ENCODE data around the gene TAS2R9.

The TAS2R9 gene

DNA sequence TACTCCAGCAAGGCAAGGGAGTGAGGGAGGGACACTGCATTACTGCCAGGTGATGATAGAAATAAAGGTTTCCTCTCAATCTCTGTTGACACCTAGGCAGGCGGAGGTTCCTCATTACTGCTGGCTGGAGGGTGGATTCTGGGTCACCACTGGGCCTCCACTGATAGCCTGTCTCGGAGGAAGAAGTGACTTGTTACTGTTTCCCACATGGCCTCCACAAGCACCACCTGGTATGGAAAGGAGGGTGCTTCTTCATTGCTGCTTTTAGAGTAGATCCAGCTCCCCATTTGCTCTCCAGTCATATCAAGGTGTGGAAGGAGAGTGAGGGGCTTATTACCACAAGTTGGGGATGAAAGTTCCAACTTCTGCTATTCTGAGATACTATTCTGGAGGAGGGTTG, 32.9 kb upstream of the TAS2R9 start:
- DNase-seq, result no peak
- Histone ChIP-seq H3K27me3 (no peaks in the 10 kb centered on the region), H3K9me3 (no peaks in the 10 kb centered on the region), H3K4me1 (no peaks in the 10 kb centered on the region), H3K36me3 (no peaks in the 10 kb centered on the region), H3K4me3 (ENCODE audit: low read depth, low read length) (no peak overlapping the region)
- TF ChIP-seq CTCF (IDR thresholded peaks at IDR 0.05; ENCODE audit: low read depth, low read length), result no peak

- H3K4me1 ChIP-seq, result no peaks in the 10 kb centered on the region
- H3K27me3 ChIP-seq, result no peaks in the 10 kb centered on the region
- no peak for TF ChIP-seq CTCF (IDR thresholded peaks at IDR 0.05; ENCODE audit: low read depth, low read length)
- H3K4me3 ChIP-seq (ENCODE audit: low read depth, low read length), result no peak overlapping the region
- H3K36me3 ChIP-seq, result no peaks in the 10 kb centered on the region
- H3K9me3 ChIP-seq, result no peaks in the 10 kb centered on the region
- no peak for DNase-seq
Measured at GRCh38 chr12:10838461-10838860, 28.5 kb upstream of the TAS2R9 start.

DNA sequence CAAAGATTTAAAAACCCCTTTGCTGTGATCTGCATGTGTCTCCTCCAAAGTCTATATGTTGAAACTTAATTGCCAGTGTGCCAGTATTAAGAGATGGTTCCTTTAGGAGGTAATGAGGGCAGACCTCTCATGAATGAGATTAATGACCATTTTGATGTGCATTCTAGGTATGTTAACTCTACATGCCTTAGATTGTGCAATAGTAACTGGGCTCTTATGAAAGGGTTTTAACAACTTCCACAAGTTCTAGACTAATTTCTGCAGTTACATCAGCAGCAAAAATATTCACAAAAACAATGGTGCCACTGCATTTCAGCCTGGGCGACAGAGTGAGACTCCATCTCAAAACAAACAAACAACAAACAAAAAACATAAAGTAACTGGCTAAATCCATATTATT, 20.0 kb upstream of the TAS2R9 start:
- no peak for DNase-seq
- Histone ChIP-seq H3K9me3 (no peaks in the 10 kb centered on the region), H3K36me3 (no peaks in the 10 kb centered on the region), H3K27me3 (no peaks in the 10 kb centered on the region), H3K4me3 (ENCODE audit: low read depth, low read length) (no peak overlapping the region), H3K4me1 (no peaks in the 10 kb centered on the region)
- TF ChIP-seq CTCF (IDR thresholded peaks at IDR 0.05; ENCODE audit: low read depth, low read length), result no peak

DNA sequence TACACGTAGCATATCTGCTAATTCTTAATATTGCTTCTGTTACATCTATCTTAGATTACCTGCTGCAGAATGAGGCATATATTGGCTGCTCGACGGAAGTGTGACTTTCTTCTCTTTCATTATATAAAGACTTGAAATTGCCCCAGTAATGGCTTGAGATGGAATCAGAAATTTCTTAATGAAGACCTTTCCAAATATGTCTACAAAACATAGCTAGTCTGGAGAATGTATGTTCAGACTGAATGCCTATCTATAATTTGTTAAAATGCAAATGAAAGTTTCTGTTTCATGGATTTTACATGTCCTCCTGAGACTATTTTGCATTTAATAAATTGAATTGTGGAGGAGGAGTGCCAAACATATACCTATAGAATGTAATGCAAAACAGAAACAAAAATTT, 16.3 kb upstream of the TAS2R9 start, which contains the start of gene TAS2R10:
TAS2R10 (minus strand) TSS at position 101 of the 400 bp plus-strand sequence; CDS start at position 12, 89 bp downstream.
- Histone ChIP-seq H3K27me3 (no peaks in the 10 kb centered on the region), H3K4me3 (ENCODE audit: low read depth, low read length) (no peak within 1 kb of the TSS), H3K4me1 (no peaks in the 10 kb centered on the region), H3K9me3 (no peaks in the 10 kb centered on the region), H3K36me3 (no peaks in the 10 kb centered on the region)
- TF ChIP-seq CTCF (IDR thresholded peaks at IDR 0.05; ENCODE audit: low read depth, low read length), result no peak
- no peak for DNase-seq

DNA sequence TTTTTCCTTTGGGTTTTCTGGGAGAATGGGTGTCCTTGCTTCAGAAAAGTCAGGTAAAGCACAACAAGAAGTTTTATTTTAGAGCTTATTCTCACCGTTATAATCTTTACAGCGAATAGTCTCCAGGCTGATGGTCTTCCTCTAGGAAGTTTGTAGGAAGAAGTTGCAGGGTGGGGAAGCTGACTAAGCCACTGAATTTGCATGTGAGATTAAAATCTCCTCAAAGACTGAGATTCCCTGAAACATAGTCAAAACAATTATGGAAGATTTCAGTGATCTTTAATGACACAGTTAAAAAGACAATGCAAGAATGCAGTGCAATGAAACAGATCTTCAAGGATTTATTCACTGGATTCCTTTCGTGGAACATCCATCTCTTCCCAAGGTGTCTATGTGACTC, 15.0 kb upstream of the TAS2R9 start:
- TF ChIP-seq CTCF (IDR thresholded peaks at IDR 0.05; ENCODE audit: low read depth, low read length), result no peak
- H3K4me3 ChIP-seq (ENCODE audit: low read depth, low read length), result no peak overlapping the region
- no peaks in the 10 kb centered on the region for H3K4me1 ChIP-seq
- no peaks in the 10 kb centered on the region for H3K9me3 ChIP-seq
- no peak for DNase-seq
- no peaks in the 10 kb centered on the region for H3K36me3 ChIP-seq
- H3K27me3 ChIP-seq, result no peaks in the 10 kb centered on the region

GRCh38 chr12:10811883-10812536, 2.0 kb upstream of the TAS2R9 start:
- DNase-seq, result no peak
- Histone ChIP-seq H3K36me3 (no peaks in the 10 kb centered on the region), H3K4me1 (no peaks in the 10 kb centered on the region), H3K9me3 (no peaks in the 10 kb centered on the region), H3K27me3 (peaks cover 10% of the 10 kb centered on the region), H3K4me3 (ENCODE audit: low read depth, low read length) (no peak overlapping the region)
- no peak for TF ChIP-seq CTCF (IDR thresholded peaks at IDR 0.05; ENCODE audit: low read depth, low read length)
